Heart right ventricle (tissue), 16 donors: ENCODE data around the gene EIPR1. TPM values are rescaled to one million over a fixed set of nuclear protein-coding genes. Genes with fewer than 3 reads are reported as not detected.

Source experiments
- ATAC-seq, 8 donors: fragments of 200-7000 bp; cut with Tn5 transposase; one replicate each; pipeline ENCODE4 v1.9.1; 2020; ENCODE audit warnings: mild to moderate bottlenecking in 8 of 8, moderate library complexity in 8 of 8, moderate number of reproducible peaks in 1 of 8
- DNase-seq, 2 donors: peaks; one replicate each; pipeline ENCODE4 v3.0.0-alpha.2; 2020
- H3K27ac ChIP-seq, 10 donors: fragments of 200-600 bp; sonication (generic) in 2 of 10; one replicate each; pipeline versions ENCODE4 v1.5.0 to v1.8.0; 2020 to 2022; ENCODE audit warnings: mild to moderate bottlenecking in 3 of 10
- H3K27me3 ChIP-seq, 7 donors: fragments of 200-600 bp; one replicate each; pipeline ENCODE4 v1.8.0; 2021 to 2022; ENCODE audit warnings: mild to moderate bottlenecking in 2 of 7
- H3K36me3 ChIP-seq, 9 donors: fragments of 200-600 bp; sonication (generic) in 1 of 9; one replicate each; pipeline versions ENCODE4 v1.5.0 to v1.8.0; 2020 to 2022; ENCODE audit warnings: mild to moderate bottlenecking in 2 of 9
- H3K4me1 ChIP-seq, 9 donors: fragments of 200-600 bp; sonication (generic) in 1 of 9; one replicate each; pipeline versions ENCODE4 v1.5.0 to v1.8.0; 2020 to 2022; ENCODE audit warnings: mild to moderate bottlenecking in 4 of 9
- H3K4me3 ChIP-seq, 10 donors: fragments of 200-600 bp; sonication (generic) in 2 of 10; one replicate each; pipeline versions ENCODE4 v1.5.0 to v1.8.0; 2020 to 2022; ENCODE audit warnings: mild to moderate bottlenecking in 7 of 10, moderate library complexity in 2 of 10
- H3K9me3 ChIP-seq, 11 donors: fragments of 200-600 bp in 10 of 11; sonication (generic) in 2 of 11; one replicate each; pipeline versions ENCODE4 v1.5.0 to v1.8.0; 2013 to 2022; ENCODE audit warnings: mild to moderate bottlenecking in 2 of 11, control low read depth in 1 of 11, moderate library complexity in 1 of 11
- WGBS, 2 donors: extraction: QIAGEN DNeasy Blood & Tissue Kit; methylation state at CpG; one replicate each; pipeline ENCODE4 v1.1.7; 2013; ENCODE audit warnings: inconsistent platforms in 1 of 2; 5-methylcytosine and 5-hydroxymethylcytosine counted together
- intact Hi-C, 10 donors: fragments of 100-400 bp; cut with DNase I; formaldehyde crosslinking; loops; one replicate each; pipeline versions ENCODE4 v1.11.1 to v1.14.2; 2022
- polyA plus RNA-seq, 2 donors: library from polyadenylated mRNA; stranded (reverse); fragments of 200-250 nt; gene quantifications; one replicate each; pipeline ENCODE4 v1.2.3, GENCODE V29; 2013
- total RNA-seq, 10 donors: library from RNA; stranded (reverse); fragmentation: NEBNext Ultra II Directional in 3 of 10; extraction: Animal tissue kit (Norgen Biotek cat#: 25700) in 3 of 10; gene quantifications; one replicate each; pipeline versions ENCODE4 v1.2.1 to v1.2.4, GENCODE V29; 2021 to 2023
- TF ChIP-seq, protein P1 (sequence below), 9 donors: fragments of 200-600 bp; sonication (generic) in 2 of 9; IDR thresholded peaks; one replicate each; pipeline versions ENCODE4 v1.5.0 to v1.8.0; 2021 to 2022; ENCODE audit warnings: antibody characterized with exemption in 9 of 9, mild to moderate bottlenecking in 5 of 9, moderate library complexity in 1 of 9
- donor health status: Arrhythmogenic right ventricular cardiomyopathy.
- donor health status: ischemic (EF 13 %, LVEDD 7.1; RV severe dilation, severe dysfunction).
- donor health status: healthy with polysubstance abuse.
- donor health status: DM: no; HTN: yes; CAD: no.
- donor health status: DM: no; HTN: no; CAD: no.
- donor health status: ischemic (EF 25% LVEDD 6.9; RV normal size, moderate dysfunction).
- donor health status: ischemic (EF 25% LVEDD 5.7; RV mildly dilated, moderate dysfunction).
- donor health status: healthy.
- donor health status: DM: yes; HTN: yes; CAD: no.
- donor health status: Ischemic cardiomyopathy.
- donor health status: ischemic (EF 35%, LVEDD 5.7; RV mildly dilated, moderate dysfunction).
- donor health status: nonischemic (EF 11% LVEDD 7.7; RV severe dilation, severe dysfunction).
- donor health status: DM: yes; HTN: yes; CAD: no.
- donor health status: PGD.
- donor health status: ischemic (EF 29% LVEDD 5.4; RV normal size, mild dysfunction).
- donor health status: nonischemic (EF 23%, LVEDD 6.1; RV moderate dilation, normal function).

Gene EIPR1
- total and polyA plus RNA-seq, 12 donors = 6.8 to 22.3 (median 12.0) TPM

- H3K4me3 ChIP-seq = no peak overlapping the region
- peaks cover 5 to 80% (median 21%) of the 10 kb centered on the region in 9 donors for H3K36me3 ChIP-seq
- no peak for DNase-seq
- no peaks in the 10 kb centered on the region for H3K9me3 ChIP-seq
- no peak for ATAC-seq
- H3K27ac ChIP-seq = no peak overlapping the region
- 98% methylated on average over 29 of the region's 29 CpGs for WGBS, 2 donors
- intact Hi-C loops = no loop called here
- H3K27me3 ChIP-seq = no peaks in the 10 kb centered on the region
- TF ChIP-seq, protein P1, sequence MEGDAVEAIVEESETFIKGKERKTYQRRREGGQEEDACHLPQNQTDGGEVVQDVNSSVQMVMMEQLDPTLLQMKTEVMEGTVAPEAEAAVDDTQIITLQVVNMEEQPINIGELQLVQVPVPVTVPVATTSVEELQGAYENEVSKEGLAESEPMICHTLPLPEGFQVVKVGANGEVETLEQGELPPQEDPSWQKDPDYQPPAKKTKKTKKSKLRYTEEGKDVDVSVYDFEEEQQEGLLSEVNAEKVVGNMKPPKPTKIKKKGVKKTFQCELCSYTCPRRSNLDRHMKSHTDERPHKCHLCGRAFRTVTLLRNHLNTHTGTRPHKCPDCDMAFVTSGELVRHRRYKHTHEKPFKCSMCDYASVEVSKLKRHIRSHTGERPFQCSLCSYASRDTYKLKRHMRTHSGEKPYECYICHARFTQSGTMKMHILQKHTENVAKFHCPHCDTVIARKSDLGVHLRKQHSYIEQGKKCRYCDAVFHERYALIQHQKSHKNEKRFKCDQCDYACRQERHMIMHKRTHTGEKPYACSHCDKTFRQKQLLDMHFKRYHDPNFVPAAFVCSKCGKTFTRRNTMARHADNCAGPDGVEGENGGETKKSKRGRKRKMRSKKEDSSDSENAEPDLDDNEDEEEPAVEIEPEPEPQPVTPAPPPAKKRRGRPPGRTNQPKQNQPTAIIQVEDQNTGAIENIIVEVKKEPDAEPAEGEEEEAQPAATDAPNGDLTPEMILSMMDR (IDR thresholded peaks at IDR 0.05) = no peak
- peaks cover 0 to 3% (median 0%) of the 10 kb centered on the region in 9 donors for H3K4me1 ChIP-seq
These were observed 11.6 kb upstream of the EIPR1 start for GRCh38 chr2:3389193-3389592.

GRCh38 chr2:3388412-3388738 lies 10.8 kb upstream of the EIPR1 start:
- WGBS, 2 donors = 98% methylated on average over 31 of the region's 31 CpGs
- intact Hi-C loops = no loop called here
- Histone ChIP-seq H3K27ac (no peak overlapping the region), H3K4me3 (no peak overlapping the region), H3K27me3 (no peaks in the 10 kb centered on the region), H3K4me1 (peaks cover 0 to 3% (median 0%) of the 10 kb centered on the region in 9 donors), H3K9me3 (no peaks in the 10 kb centered on the region), H3K36me3 (peaks cover 5 to 80% (median 21%) of the 10 kb centered on the region in 9 donors)
- TF ChIP-seq, protein P1 (IDR thresholded peaks at IDR 0.05) = no peak
- DNase-seq = no peak
- no peak for ATAC-seq

GRCh38 chr2:3387644-3388411 lies 10.2 kb upstream of the EIPR1 start:
- Histone ChIP-seq H3K27ac (no peak overlapping the region), H3K9me3 (no peaks in the 10 kb centered on the region), H3K27me3 (no peaks in the 10 kb centered on the region), H3K36me3 (peaks cover 5 to 80% (median 21%) of the 10 kb centered on the region in 9 donors), H3K4me1 (peaks cover 0 to 3% (median 0%) of the 10 kb centered on the region in 9 donors), H3K4me3 (no peak overlapping the region)
- intact Hi-C loops = no loop called here
- ATAC-seq = peak in 2 of 8 donors; percentile 10 to 68
- WGBS, 2 donors = 92 to 93% methylated on average over 74 to 89 of the region's 89 CpGs
- no peak for DNase-seq
- TF ChIP-seq, protein P1 (IDR thresholded peaks at IDR 0.05) = no peak

DNA sequence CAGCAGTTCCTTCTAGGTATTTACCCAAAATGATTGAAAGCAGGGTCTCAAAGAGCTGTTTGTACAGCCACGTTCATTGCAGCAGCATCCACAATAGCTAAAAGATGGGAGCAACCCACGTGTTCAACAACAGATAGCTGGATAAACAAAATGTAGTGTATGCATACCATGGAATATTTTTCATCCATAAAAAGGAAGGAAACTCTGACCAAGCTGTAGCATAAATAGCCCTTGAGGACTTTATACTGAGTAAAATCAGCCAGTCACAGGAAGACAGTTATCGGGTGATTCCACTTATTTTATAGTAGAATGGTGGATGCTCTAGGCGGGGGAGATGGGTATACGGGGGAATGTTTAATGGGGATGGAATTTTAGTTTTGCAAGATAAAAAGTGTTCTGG lies 9.4 kb upstream of the EIPR1 start:
- H3K4me1 ChIP-seq = peaks cover 0 to 3% (median 0%) of the 10 kb centered on the region in 9 donors
- no peaks in the 10 kb centered on the region for H3K9me3 ChIP-seq
- intact Hi-C loops = no loop called here
- TF ChIP-seq, protein P1 (IDR thresholded peaks at IDR 0.05) = no peak
- no peak overlapping the region for H3K27ac ChIP-seq
- ATAC-seq = no peak
- no peak overlapping the region for H3K4me3 ChIP-seq
- H3K27me3 ChIP-seq = no peaks in the 10 kb centered on the region
- 86 to 91% methylated on average over 5 of the region's 5 CpGs for WGBS, 2 donors
- H3K36me3 ChIP-seq = peaks cover 5 to 80% (median 24%) of the 10 kb centered on the region in 9 donors
- DNase-seq = no peak
